ENCODE data around the gene NFATC2.

- TF ChIP-seq CTCF (IDR thresholded peaks at IDR 0.05; ENCODE audit: insufficient read depth, low read depth, low read length) (no peak), EZH2 (IDR thresholded peaks at IDR 0.05; ENCODE audit: insufficient read depth, low read length) (no peak)
These were observed 164.2 kb downstream of the NFATC2 start for GRCh38 chr20:51378171-51378928.

Data from astrocyte (in vitro differentiated cells and primary cell).